DOHH2 (cell line): ENCODE measurements around the gene SSBP1.
A peak's percentile ranks its signal among the peaks of the same experiment; 100 is the strongest.
"Not testable (repeated sequence)": the region's sequence is repeated elsewhere in the genome, so short reads cannot be mapped to it uniquely, and the experiment has no call there.

Experiments
- H3F3A ChIP-seq: fragments of 200-600 bp; sonication (generic), shearing (Covaris generic); 2 replicates; pipeline ENCODE4 v1.6.0; 2016; ENCODE audit warnings: antibody characterized with exemption, mild to moderate bottlenecking; ENCODE audit not compliant: control insufficient read depth, insufficient read depth
- H3K27ac ChIP-seq: fragments of 200-600 bp; sonication (generic); 2 replicates; pipeline ENCODE4 v1.5.1; 2014; ENCODE audit warnings: low read depth, mild to moderate bottlenecking, low read length, moderate library complexity
- H3K27me3 ChIP-seq: fragments of 200-600 bp; sonication (generic); 2 replicates; pipeline ENCODE4 v1.6.1; 2014; ENCODE audit warnings: mild to moderate bottlenecking, low read length, mixed read lengths; ENCODE audit not compliant: control insufficient read depth
- H3K36me3 ChIP-seq: fragments of 200-600 bp; sonication (generic); 2 replicates; pipeline ENCODE4 v1.6.1; 2014; ENCODE audit warnings: mild to moderate bottlenecking, low read length, moderate library complexity, mixed read lengths; ENCODE audit not compliant: control insufficient read depth
- H3K4me1 ChIP-seq: fragments of 200-600 bp; sonication (generic); 2 replicates; pipeline ENCODE4 v1.6.1; 2014; ENCODE audit warnings: mild to moderate bottlenecking, low read length, mixed read lengths; ENCODE audit not compliant: control insufficient read depth
- H3K4me2 ChIP-seq: fragments of 200-600 bp; sonication (generic); 2 replicates; pipeline ENCODE4 v1.6.0; 2014; ENCODE audit warnings: mild to moderate bottlenecking, low read length, moderate library complexity
- H3K4me3 ChIP-seq: fragments of 200-600 bp; sonication (generic); 2 replicates; pipeline ENCODE4 v1.5.1; 2014; ENCODE audit warnings: mild to moderate bottlenecking, low read length, mixed read lengths
- H3K79me2 ChIP-seq: fragments of 200-600 bp; sonication (generic); 2 replicates; pipeline ENCODE4 v1.6.1; 2014; ENCODE audit warnings: mild to moderate bottlenecking, low read length, mixed read lengths; ENCODE audit not compliant: control insufficient read depth
- H3K9me2 ChIP-seq: fragments of 200-600 bp; sonication (generic); replicated peaks from 2 replicates; pipeline ENCODE4 v1.6.1; 2014; ENCODE audit warnings: mild to moderate bottlenecking, low read length, mixed read lengths; ENCODE audit not compliant: control insufficient read depth
- H3K9me3 ChIP-seq: fragments of 200-600 bp; sonication (generic); 2 replicates; pipeline ENCODE4 v1.6.1; 2014; ENCODE audit warnings: antibody characterized with exemption, low read length, mixed read lengths; ENCODE audit not compliant: control insufficient read depth, insufficient read depth
- H4K20me1 ChIP-seq: fragments of 200-600 bp; sonication (generic); 2 replicates; pipeline ENCODE4 v1.6.0; 2014; ENCODE audit warnings: low read depth, mild to moderate bottlenecking, antibody characterized with exemption, low read length, moderate library complexity; ENCODE audit not compliant: control insufficient read depth, insufficient read depth
- EZH2phosphoT487 ChIP-seq: fragments of 200-600 bp; sonication (generic); IDR thresholded peaks from 2 replicates; pipeline ENCODE4 v1.6.1; 2017; ENCODE audit warnings: borderline replicate concordance, mild to moderate bottlenecking, antibody characterized with exemption, low read length, moderate library complexity, mixed read lengths
- TF ChIP-seq, protein P1 (sequence below): fragments of 200-600 bp; sonication (generic); IDR thresholded peaks from one replicate; pipeline ENCODE4 v1.5.1; 2014; ENCODE audit warnings: antibody characterized with exemption, mild to moderate bottlenecking, low read depth, low read length; ENCODE audit not compliant: poor library complexity, severe bottlenecking

SSBP1 gene

DNA sequence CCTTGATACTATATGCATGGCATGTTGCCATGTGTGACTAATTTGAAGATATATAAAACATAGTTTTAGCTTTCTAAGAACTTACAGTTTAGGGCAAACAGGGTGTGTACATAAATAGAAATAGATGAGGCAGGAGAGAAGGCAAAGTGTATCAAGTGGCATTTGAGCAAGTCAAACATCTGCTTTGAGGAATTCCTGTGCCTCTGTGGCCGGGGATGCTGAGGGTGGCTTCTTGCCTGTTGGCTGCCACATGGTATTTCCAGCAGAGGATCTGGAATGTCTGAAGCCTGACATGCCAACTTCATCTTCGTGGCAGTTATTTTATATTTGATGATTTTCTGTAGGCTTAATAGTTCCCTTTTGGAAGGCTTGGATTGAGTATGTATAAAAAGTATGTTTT is 6.0 kb downstream of the SSBP1 start:
- Histone ChIP-seq H3K4me3 (no peak overlapping the region), H3K27ac (no peak overlapping the region), H3K79me2 (peaks cover 36% of the 10 kb centered on the region), H3K9me2 (no peaks in the 10 kb centered on the region), H3K4me2 (no peak overlapping the region), H3K36me3 (peaks cover 100% of the 10 kb centered on the region), H3K27me3 (no peaks in the 10 kb centered on the region), H3F3A (no peaks in the 10 kb centered on the region; the same call in 1 of the 2 replicates), H3K4me1 (peaks cover 14% of the 10 kb centered on the region), H4K20me1 (no peaks in the 10 kb centered on the region), H3K9me3 (no peaks in the 10 kb centered on the region)
- TF ChIP-seq EZH2phosphoT487, result no peak
- TF ChIP-seq, protein P1, sequence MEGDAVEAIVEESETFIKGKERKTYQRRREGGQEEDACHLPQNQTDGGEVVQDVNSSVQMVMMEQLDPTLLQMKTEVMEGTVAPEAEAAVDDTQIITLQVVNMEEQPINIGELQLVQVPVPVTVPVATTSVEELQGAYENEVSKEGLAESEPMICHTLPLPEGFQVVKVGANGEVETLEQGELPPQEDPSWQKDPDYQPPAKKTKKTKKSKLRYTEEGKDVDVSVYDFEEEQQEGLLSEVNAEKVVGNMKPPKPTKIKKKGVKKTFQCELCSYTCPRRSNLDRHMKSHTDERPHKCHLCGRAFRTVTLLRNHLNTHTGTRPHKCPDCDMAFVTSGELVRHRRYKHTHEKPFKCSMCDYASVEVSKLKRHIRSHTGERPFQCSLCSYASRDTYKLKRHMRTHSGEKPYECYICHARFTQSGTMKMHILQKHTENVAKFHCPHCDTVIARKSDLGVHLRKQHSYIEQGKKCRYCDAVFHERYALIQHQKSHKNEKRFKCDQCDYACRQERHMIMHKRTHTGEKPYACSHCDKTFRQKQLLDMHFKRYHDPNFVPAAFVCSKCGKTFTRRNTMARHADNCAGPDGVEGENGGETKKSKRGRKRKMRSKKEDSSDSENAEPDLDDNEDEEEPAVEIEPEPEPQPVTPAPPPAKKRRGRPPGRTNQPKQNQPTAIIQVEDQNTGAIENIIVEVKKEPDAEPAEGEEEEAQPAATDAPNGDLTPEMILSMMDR, result no peak

DNA sequence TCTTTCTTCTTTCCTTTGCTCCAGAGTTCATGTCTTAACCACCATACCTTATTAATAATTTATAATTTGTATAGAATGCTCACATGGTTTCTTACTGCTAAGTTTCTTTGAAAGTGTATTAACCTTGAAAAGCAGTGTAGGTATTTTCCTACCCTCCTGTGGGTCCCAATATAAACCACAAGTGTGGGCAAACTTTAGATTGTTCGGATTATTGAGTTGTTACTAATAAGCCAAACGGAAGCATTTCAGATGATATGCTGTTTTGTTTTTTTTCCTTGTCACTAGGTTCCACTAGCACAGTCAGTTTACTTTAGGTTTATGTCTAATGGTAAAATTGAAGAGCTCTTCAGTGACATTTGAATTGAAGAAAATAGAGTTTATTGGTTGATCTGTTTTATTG is 10.2 kb downstream of the SSBP1 start:
- Histone ChIP-seq H4K20me1 (no peaks in the 10 kb centered on the region), H3K4me3 (no peak overlapping the region), H3K79me2 (no peaks in the 10 kb centered on the region; the same call in 1 of the 2 replicates), H3K4me1 (no peaks in the 10 kb centered on the region), H3K9me3 (peaks cover 25% of the 10 kb centered on the region), H3F3A (no peaks in the 10 kb centered on the region; the same call in 1 of the 2 replicates), H3K27me3 (no peaks in the 10 kb centered on the region), H3K36me3 (peaks cover 99% of the 10 kb centered on the region), H3K4me2 (no peak overlapping the region), H3K27ac (no peak overlapping the region), H3K9me2 (no peaks in the 10 kb centered on the region)
- TF ChIP-seq EZH2phosphoT487, result no peak
- TF ChIP-seq, protein P1, result no peak

DNA sequence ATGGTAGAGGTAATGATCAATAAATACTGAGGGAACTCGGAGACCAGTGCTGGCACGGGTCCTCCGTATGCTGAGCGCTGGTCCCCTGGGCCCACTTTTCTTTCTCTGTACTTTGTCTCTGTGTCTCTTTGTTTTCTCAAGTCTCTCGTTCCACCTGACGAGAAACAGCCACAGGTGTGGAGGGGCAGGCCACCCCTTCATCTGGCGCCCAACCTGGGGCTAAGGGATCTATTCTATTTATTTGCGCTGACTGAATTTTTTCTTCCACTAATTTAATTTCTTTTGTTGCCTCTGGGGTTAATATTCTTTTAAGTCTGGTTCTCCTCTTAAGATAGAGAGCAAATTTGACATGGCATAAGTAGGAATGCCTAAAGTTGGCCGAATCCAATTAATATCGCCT is 13.7 kb downstream of the SSBP1 start:
- H3K79me2 ChIP-seq, H3K27ac ChIP-seq, H3F3A ChIP-seq, H3K4me3 ChIP-seq, H3K4me1 ChIP-seq, H3K9me2 ChIP-seq, H3K4me2 ChIP-seq, H3K27me3 ChIP-seq, H4K20me1 ChIP-seq: not testable (repeated sequence)
- H3K9me3 ChIP-seq, result peaks cover 25% of the 10 kb centered on the region
- H3K36me3 ChIP-seq, result peaks cover 99% of the 10 kb centered on the region

DNA sequence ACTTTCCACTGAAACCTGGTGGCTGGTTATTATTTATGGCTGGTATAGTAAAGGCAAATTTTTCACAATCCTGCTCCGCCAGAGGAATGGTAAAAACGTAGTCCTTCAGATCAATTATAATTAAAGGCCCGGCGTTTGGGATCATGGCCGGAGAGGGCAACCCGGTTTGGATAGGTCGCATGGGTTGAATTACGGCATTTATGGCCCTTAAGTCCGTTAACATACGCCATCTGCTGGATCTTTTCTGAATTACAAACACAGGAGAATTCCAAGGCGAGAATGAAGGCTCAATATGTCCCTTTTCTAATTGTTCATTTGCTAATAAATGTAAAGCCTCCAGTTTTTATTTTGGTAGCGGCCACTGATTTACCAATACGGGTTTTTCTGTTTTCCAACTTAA is 14.5 kb downstream of the SSBP1 start:
- H3K4me1 ChIP-seq, result no peaks in the 10 kb centered on the region
- H3F3A ChIP-seq, result no peaks in the 10 kb centered on the region
- peaks cover 25% of the 10 kb centered on the region for H3K9me3 ChIP-seq
- H4K20me1 ChIP-seq, result no peaks in the 10 kb centered on the region; the same call in 1 of the 2 replicates
- H3K27me3 ChIP-seq, result no peaks in the 10 kb centered on the region
- no peaks in the 10 kb centered on the region for H3K79me2 ChIP-seq
- H3K9me2 ChIP-seq, result no peaks in the 10 kb centered on the region
- TF ChIP-seq EZH2phosphoT487, result no peak
- TF ChIP-seq, protein P1, result peak; percentile 73
- H3K4me3 ChIP-seq, result no peak overlapping the region
- H3K4me2 ChIP-seq, result no peak overlapping the region
- peaks cover 99% of the 10 kb centered on the region for H3K36me3 ChIP-seq
- no peak overlapping the region for H3K27ac ChIP-seq
